ENCODE measurements around the gene TRAFD1.

TRAFD1 gene

DNA sequence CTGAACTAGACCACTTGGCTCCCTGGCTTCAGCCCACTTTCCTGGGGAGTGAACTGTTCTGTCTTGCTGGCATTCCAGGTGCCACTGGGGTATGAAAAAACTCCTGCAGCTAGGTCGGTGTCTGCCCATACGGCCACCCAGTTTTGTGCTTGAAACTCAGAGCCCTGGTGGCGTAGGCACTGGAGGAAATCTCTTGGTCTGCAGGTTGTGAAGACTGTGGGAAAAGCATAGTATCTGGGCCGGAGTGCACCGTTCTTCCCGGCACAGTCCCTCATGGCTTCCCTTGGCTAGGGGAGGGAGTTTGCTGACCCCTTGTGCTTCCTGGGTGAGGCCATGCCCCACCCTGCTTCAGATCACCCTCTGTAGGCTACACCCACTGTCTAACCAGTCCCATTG, 33.8 kb downstream of the TRAFD1 start:
- DNase-seq = no peak

DNA sequence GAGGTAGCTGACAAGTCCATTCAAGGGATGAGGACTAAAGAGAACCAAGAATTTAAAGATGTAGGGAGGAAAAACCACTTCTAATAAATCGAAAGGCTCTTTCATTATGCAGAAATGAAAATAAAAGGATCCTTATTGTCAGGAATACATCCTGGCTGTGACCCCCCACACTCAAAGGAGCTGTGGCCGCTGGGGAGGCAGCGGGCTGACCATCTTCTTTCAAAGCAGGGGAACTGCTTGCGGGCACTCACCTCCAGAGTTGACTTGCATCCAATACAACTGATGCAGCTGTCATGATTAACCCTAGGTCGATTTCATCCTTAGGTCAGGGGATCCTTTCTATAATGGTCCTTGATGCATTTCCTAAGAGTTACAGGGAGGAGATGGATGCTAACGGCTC, 35.3 kb downstream of the TRAFD1 start:
- DNase-seq = no peak

DNA sequence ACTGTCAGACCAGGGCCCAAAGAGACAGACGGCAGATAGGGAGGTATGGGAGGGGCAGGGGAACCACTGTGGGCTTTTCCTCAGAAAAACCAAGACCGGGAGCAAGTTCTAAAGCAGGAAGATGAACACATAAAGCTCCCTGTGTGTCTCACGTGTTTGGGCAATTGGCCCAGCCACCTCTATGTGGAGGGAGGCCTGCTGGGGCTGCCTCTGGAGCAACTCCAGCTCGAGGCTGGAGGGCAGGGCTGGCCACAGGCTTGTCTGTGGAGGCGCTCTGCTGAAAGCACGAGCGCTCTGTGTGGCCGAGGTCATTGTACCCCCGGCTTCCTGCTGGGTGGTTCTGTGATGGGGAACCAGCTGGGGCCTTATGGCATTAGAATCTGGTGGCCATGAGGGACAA, 36.4 kb downstream of the TRAFD1 start:
- no peak for DNase-seq

DNA sequence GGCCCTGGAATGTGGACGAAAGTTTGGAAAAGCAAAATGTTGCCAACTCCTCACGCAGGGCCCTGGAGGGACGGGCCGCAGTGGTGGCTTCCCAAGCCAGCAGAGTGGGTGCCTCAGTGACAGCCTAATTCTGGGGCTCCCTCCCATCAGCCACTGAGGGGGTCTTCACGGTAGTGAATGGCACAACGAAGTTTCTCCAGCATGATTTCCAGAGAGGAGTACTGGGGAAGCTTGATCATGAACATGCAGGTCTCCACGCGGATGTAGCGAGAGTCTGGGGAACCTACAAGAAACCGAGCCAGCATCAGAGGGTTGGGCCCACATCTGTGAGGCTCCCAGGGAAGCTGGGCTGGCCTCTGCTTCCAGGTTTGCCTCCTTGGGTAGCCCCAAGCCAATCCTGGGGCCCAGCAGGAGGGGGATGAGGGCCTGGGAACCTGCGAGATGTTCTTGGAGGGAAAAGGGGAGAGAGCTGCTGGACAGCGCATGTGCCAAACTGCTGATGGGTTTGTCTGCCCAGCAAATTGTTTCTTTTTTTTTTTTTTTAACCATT, 37.0 kb downstream of the TRAFD1 start:
- DNase-seq = no peak

DNA sequence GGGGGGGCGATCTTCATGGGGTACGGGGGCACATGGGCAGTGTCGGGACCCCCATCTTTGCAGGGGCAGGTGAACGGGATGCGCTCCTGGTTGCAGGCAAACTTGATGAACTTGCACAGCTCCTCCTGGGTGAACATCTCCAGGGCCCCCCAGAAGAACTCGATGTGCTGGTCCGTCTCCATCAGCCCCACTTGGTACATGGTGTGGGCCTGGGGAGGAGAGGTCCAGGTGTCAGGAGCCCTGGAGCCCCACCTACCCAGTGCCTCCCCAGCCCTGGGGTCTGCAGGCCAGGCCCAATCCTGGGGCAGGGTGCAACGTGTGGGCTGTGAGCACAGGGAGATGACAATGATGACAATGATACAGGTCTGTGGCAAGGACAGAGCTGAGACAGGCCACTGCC, 37.7 kb downstream of the TRAFD1 start:
- DNase-seq = no peak

DNA sequence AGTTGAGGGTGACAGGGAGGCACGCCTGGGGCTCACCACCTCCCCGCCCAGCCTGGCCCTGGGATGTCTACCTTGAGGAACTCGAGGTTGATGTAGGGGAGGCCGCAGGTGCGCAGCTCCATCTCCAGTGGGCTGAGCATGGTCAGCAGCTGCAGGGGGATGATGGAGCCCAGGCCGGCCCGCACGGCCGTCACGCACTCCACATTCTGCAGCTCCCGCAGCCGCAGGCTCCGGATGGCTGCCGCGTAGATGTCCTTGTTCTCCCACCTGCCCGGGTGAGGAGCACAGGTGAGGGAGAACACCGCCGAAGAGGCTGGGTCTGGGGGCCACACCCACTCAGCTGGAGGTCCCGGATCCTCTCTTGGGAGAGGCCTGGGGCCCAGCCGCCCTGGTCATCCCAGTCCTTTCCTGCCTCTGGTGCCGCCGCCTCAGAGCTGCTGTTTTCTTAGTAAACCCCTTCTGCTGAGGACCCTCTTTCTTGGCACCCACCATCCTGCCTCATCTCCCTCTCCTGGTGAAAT, 38.2 kb downstream of the TRAFD1 start:
- DNase-seq = no peak

DNA sequence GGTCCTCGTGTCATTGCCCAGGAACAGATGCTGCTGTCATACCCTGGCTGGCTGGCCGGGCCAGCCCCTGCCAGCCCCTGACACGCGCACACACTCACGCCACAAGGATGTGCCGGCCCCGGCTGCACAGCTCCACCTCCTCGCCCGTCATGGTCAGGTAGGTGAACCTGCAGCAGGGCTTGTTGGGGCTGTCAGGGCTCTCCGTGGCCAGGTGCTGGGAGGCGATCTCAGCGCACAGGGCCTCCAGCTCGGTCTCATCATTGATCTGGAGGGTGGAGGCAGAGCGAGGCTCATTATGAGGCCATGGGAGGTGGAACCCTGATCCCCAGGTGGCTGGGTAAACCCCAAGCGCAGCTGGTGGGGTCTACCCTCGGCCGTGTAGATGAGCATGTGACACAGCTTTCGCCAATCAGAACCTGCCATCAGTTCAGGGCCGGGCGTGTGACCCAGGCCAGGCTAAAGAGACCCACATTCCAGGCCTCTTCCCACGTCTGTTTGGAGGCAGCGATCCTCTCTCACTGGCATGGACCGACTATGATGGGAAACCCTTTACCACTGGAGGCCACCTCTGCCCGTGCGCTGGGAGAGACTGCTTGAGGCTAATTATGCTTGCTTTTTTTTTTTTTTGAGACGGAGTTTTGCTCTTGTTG, 38.8 kb downstream of the TRAFD1 start:
- DNase-seq = no peak

DNA sequence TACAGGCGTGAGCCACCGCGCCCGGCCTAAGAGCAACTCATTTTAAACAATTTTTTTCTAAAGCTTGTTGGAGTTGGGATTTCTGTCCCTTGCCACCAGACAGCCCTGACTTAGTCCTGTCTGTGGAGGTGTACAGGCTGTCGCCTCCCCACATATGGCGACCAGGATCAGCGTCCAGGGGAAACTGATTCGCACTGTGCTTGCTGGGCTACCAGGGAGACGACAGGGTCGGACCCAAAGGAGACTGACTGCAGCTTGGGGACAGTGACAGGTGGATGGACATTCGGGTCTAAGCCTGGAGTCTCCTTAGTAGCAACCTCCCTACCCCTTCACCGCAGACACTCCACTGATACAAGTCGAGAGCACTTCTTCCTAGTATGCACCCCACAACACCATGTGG, 40.3 kb downstream of the TRAFD1 start:
- DNase-seq = no peak

DNA sequence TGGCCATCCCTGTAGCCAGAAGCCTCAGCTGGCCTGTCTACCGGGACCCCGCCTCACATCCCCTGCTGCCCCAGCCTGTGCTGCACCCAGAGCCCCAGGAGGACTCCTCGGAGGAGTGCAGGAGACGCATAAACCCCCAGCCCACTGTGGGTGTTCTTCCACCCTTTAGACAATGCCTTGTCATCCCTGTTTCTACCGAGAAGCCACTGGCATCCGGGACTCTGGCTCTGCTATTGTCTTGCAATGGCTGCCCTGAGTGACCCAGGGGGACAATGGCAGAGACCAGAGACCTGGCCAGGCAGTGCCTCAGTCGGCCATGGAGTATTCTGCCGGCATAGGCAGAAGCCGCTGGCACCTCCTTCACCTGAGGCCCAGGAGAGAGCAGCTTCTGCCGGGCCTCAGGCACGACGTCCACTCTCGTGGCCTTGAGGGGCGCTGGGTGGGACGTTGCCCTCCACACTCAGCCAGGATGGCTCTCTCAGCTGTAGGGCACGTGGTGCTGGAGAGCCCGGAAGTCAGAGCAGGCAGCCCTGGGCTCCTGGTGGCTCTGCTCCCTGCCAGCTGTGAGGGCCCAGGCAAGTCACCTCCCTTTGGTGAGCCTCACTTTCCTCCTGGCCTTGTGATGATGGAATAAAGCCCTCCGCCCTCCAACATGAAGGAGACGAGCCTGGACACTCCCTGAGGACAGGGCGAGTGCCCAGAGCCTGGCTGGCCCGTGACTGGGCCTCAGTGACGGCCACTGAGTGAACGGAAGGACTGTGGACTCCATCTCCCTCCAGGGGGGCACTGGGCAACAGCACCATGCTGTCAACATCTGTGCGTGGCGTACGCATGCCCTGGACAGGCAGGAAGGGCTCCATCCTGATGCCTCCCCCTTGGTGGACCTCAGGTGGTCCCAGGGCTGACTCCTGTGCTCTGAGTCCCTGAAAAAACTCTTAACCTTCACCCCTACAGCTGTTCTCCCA, 41.0 kb downstream of the TRAFD1 start:
- no peak for DNase-seq

DNA sequence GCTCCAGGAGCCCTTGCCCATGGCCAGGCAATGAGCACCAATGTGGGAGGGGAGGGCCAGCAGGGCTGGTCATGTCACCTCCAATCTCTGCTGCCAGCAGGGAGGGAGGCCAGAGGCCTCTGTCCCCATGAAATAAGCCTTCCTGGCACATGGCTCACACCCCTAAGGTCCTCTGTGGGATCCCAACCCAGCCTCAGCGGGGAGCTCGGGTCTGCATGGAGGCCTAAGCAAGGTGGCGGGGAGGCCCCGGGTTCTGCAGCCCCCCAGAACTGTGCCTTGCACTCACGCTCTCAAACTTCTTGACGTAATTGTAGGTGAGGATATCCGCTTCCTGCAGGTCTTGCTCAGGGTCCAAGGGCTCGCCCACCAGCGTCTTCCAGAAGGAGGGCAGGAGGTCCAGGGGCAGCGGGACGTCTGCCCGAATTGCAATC, 41.7 kb downstream of the TRAFD1 start:
- DNase-seq = no peak

DNA sequence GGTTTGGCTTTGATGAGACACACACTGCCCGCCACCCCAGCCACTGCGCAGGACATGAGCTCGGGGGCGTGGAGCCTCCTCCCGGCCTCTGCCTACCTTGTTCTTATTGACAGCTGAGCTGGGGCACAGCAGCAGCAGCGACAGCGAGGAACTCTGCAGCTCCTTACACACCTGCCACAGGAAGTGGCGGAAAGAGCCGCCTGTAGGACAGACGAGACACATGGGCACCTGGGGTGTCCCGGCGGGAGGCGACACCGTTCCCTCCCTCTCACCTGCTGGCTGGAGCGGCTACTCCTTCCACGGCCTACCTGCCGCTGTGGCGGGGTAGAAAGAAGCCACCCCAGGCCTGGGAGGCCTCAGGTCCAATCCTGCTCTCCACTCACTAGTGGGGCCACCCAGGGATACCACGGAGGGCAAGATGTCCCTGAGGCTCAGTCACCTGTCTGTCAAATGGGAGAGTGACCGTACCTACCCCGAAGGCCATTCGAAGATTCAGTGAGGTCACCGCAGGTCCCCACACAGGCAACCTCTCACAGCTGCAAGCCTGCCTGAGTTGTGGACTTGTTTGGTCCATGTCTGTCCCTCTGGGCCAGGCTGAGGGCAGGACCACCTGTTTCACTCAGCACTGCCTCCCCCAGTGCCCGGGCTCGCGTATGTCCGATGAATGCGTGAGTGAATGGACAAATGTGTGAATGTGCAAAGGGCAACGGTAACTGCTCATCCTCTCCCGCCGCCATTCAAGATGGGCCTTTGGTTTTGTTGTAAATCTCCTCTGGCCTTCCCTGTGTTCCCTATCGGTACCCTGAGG, 42.6 kb downstream of the TRAFD1 start:
- no peak for DNase-seq

DNA sequence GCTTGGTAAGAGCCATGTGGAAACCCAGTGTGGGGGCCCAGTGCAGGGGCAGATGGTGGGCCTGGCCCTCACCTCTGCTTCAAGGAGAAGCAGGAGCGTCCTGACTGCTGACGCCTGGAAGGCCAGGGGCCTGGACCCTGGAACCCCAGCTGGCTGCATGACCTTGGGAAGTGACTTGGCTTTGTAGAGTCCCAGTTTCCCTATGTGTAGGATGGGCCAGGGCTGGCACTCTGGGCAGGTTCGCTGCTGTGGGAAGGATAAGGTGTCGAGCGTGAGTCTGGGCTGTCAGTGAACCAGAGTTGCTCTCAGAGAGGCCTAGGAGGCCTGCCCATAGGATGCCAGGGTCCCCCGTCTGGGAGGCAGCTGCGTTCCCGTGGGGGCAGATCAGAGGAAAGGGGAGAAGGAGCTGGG, 43.2 kb downstream of the TRAFD1 start:
- no peak for DNase-seq

DNA sequence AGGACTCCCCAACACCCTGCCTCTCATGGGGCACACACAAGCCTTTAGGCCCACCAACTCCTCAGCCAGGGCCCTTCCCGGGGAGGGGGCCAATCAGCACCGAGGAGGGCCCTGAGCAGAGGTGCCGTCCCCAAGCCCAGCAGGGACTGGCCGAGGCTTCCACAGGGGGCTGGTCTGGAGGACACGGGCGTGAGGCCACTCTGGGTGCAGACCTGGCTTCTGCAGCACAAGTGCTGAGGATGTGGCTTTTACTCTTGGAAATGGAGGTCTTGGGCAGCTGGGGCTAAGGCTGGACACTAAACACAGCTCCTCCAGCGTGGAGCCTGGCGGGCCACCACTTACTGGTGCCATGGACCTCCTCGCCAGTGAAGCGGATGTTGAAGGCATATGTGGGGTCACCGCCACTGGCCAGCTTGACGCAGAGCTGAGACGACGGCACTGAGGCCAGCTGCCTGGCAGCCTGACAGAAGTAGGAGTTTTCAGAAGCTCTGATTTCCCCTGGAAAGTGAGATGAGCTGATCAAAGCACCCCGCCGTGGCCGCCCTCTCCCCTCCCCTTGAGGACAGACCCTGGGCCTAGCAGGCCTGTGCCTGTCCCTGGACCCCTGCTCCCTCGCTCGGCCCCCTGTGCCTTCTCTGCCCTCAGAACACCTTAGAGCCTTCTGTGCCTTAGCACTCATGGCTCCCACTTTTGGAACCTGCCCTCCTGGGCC, 44.0 kb downstream of the TRAFD1 start:
- no peak for DNase-seq

DNA sequence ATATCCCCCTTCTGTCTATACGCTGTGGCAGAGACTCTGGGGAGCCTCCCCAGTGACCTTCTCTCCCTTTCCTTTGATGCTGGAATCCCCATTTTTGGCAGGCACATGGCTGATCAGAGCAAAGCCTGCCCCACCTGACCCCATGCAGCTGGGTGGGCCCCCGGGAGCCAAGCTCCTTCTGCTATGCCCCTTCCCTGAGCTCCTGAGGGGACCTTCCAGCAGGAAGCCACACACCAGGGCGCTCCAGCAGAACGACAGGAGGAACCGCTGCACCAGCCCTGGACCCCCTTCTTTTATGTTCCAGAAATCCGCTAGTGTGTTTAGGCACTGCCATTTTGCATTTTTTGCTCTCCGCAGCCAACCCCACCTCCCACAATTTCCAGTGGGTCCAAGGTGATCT, 44.6 kb downstream of the TRAFD1 start:
- DNase-seq = no peak

DNA sequence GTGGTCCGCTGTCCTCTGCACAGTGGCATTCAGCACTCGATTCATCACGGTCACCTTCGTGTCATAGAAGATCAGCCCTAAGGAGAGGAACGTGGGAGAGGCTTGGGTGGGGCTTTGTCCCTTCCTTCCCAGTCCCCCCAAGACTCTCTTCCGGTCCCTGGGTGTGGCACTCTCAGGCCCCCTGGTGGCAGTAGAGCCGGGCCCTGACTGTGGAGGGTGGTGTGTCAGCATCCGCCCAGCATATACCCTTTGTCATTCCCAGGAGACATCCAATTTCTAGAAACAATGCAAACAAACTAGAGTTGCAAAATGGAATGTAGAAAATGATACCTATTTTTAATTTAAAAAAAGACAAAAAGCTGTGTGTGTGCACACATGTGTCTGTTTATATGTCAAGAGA, 45.0 kb downstream of the TRAFD1 start:
- DNase-seq = no peak

DNA sequence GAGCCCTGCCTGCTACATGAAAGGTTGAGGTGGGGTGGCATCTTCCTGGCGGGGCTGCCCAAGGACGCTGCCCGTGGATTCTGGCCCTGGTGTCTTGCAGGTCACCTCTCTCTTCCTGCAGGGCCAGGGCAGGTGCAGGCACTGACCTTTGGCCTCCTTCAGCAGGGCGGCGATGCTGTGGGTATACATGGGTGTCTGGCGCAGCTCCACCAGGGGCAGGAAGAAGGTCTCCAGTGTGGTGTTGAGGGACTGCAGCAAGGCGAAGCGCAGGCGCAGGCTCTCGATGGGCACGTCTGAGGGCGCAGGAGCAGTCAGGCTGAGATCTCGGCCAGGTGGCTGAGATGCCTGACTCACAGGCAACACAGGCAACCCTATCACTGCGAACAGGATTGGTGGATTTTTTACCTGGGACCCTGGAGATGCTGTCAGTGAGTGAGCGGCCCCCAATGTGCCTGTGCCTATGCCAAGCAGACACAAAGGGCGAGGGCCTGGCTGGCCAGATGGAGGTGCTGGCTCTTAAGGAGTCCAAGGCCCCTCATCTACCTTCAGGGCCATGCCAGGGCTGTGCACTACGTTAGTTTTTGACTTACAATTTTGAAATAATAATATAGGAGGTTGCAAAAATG, 45.7 kb downstream of the TRAFD1 start:
- DNase-seq = no peak

DNA sequence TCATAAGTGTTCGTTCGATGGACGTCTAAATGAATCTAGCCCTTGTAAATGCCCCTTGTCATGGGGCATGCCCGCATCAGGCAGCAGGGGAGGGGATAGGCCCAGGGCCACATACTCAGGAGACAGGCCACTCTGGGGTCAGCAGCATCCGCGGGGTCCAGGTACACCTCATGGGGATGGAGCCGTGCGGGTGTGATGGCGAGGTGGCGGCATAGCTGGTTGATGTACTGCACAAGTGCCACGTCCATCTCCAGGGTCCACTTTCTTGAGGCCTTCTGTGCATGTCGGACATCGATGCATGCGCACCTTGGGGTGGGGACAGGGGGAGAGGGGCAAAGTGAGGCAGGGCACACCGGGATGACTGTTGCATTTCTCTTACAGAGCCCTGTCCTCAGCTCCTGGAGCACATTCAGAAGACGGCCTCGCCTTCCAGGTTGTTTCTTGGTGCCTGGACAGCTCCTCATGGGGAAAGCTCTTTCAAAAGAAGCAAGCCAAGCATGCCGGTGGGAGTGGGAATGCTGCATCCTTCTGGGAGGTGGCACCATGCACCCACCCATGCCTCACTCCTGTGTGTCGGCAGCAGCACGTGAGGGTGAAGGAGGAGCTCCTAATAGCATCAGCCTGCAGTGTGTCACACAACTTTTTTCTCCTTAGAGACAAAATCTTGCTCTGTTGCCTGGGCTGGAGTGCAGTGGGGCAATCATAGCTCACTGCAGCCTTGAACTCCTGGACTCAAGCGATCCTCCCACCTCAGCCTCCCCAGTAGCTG, 47.4 kb downstream of the TRAFD1 start:
- DNase-seq = no peak

DNA sequence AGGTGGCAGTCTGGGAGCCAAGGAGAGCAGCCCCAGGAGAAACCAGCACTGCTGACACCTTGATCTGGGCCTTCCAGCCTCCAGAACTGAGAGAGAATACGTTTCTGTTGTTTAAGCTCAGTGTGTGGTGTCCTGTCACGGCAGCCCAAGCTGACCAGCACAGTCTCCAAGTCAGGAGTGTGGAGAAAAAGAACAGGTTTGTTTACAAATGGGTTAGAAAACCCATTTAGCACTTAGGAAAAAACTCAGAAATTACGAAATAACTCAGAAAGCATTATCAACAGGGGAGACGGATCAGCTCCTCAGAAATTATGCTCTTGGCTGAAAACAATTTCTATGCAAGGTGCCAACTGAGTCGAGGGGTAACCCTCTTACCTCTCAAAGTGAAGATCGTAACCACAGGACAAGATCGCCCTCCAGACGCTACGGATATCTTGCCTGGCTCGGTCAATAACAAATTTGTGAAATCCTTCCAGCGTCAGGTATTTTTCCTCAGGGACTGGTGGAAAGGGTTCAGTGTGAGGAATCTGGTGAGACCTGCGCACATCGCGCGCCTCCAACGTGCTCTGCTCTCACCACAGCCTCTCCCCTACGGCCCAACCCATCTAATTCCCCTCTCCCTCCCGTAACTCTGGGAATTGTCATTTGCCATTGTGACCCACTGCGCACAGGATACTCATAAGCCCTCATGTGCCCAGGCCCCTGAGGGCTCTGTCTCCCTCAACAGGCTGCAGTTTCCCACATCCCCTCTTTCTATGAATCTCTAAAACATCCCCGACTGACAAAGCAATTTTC, 50.2 kb downstream of the TRAFD1 start:
- no peak for DNase-seq

DNA sequence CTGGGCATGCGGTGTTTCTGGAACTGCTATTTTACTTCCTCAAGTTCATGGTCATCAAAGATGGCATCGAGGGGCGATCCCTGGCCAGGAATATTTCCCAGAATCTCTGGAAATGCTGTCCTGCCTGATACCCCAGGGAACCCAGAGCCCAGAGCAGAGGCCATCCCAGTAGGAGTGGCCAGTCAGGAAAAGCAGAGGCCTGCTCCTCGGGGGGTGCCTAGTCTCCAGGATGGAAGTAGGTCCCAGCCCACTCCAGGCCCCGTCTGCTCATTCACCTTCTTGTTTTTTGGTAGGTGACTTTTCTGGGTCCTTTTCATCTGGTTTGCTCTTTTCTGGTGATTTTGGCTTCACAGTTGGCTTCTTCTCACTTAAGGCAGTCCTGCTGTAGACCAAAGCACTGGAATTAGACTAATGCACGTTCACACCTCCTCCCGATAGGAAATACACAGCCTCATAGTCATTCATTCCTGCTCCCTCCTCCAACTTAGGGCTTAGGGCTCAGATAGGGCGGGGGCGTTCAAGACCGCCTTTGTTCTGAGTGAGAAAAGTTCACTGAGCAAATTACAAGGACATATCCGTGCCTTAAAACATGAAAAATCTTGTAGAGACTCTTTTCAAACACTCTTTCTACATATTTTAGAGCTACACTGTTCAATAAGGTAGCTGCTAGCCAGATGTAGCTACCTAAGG, 51.1 kb downstream of the TRAFD1 start:
- no peak for DNase-seq

DNA sequence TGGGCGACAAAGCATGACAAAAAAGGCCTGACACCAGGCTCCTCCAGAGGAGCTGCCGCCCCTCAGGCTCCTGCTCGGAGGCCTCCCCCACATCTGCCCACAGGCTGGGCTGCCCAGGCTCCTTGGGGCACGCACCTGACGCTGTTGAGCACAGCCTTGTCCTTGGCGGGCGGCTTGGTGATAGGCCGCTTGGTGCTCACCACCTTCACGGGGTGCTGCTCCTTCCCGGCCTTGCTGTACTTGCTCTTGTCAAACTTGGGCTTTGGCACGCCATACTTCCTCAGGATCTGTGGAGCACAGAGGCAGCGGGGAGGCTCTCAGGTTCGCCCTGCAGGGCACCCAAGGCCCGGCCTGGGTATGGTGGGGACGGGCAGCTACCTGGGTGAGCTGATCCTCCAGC, 53.4 kb downstream of the TRAFD1 start:
- no peak for DNase-seq
